H1 (cell line): ENCODE measurements around the gene TSPAN3. TPM values are rescaled to one million over a fixed set of nuclear protein-coding genes. Genes with fewer than 3 reads are reported as not detected.

ENCODE experiments used
- CTCF ChIA-PET: fragments of 300-600 bp; sonication (Branson Sonifier 250); formaldehyde crosslinking; loops from one replicate; lab custom pipeline; 2021; ENCODE audit not compliant: partially characterized antibody; lab: Charles Lee
- POLR2A ChIA-PET: fragments of 300-600 bp; sonication (Branson Sonifier 250); formaldehyde crosslinking; loops from one replicate; lab custom pipeline; 2021; ENCODE audit warnings: inconsistent platforms; ENCODE audit not compliant: partially characterized antibody; lab: Charles Lee
- DNase-seq, 2 experiments: peaks; one replicate each; pipeline versions ENCODE4 v3.0.0 to v3.0.0-alpha.2; 2010 to 2022; ENCODE audit warnings: low spot score in 2 of 2, low read depth in 1 of 2, mixed read lengths in 1 of 2
- FAIRE-seq: peaks from 2 replicates; lab custom pipeline; 2011; peaks lifted over from hg19 to GRCh38; lab: Jason Lieb, UNC
- H2AFZ ChIP-seq: 2 replicates; pipeline ENCODE4 v1.8.1; 2012; ENCODE audit warnings: low read length, inconsistent platforms
- H2AK5ac ChIP-seq: 2 replicates; pipeline ENCODE4 v1.6.1; 2013; ENCODE audit warnings: low read depth, low read length
- H2BK120ac ChIP-seq: replicated peaks from 2 replicates; pipeline ENCODE3; 2013; ENCODE audit warnings: low read depth, low read length, inconsistent platforms
- H2BK12ac ChIP-seq: 2 replicates; pipeline ENCODE4 v1.6.1; 2013; ENCODE audit warnings: low read depth, low read length
- H2BK15ac ChIP-seq: 2 replicates; pipeline ENCODE4 v1.6.1; 2013; ENCODE audit warnings: low read length
- H2BK20ac ChIP-seq: 2 replicates; pipeline ENCODE4 v1.6.1; 2013; ENCODE audit warnings: low read length
- H2BK5ac ChIP-seq: 2 replicates; pipeline ENCODE4 v1.6.1; 2013; ENCODE audit warnings: low read depth, low read length
- H3K14ac ChIP-seq: 2 replicates; pipeline ENCODE4 v1.6.1; 2013; ENCODE audit warnings: inconsistent platforms; ENCODE audit not compliant: insufficient read length
- H3K18ac ChIP-seq: 2 replicates; pipeline ENCODE4 v1.6.1; 2013; ENCODE audit warnings: low read length; ENCODE audit errors: extremely low read depth
- H3K23ac ChIP-seq: 2 replicates; pipeline ENCODE4 v1.6.1; 2013; ENCODE audit warnings: inconsistent platforms; ENCODE audit not compliant: insufficient read length
- H3K23me2 ChIP-seq: 2 replicates; pipeline ENCODE4 v1.6.1; 2013; ENCODE audit warnings: low read depth, low read length
- H3K27ac ChIP-seq: 2 replicates; pipeline ENCODE4 v1.6.1; 2011; ENCODE audit warnings: low read depth, low read length, inconsistent platforms
- H3K27me3 ChIP-seq, 4 experiments: replicated peaks in 1 of 4; 1 replicate in 1 of 4; 2 replicates in 3 of 4; pipeline versions ENCODE4 v1.6.1 to v1.8.1; 2011 to 2013; ENCODE audit warnings: low read length in 3 of 4, mild to moderate bottlenecking in 3 of 4, inconsistent platforms in 2 of 4, mixed read lengths in 2 of 4, moderate library complexity in 1 of 4; ENCODE audit not compliant: control insufficient read depth in 3 of 4, insufficient read depth in 3 of 4; ENCODE audit errors: extremely low read depth in 1 of 4
- H3K36me3 ChIP-seq, 4 experiments: 2 replicates each; pipeline versions ENCODE4 v1.6.1 to v1.8.1; 2011 to 2013; ENCODE audit warnings: mild to moderate bottlenecking in 4 of 4, low read length in 3 of 4, moderate library complexity in 2 of 4, control low read depth in 1 of 4, inconsistent platforms in 1 of 4; ENCODE audit not compliant: insufficient read depth in 4 of 4, control insufficient read depth in 2 of 4
- H3K4ac ChIP-seq: replicated peaks from 2 replicates; pipeline ENCODE3; 2013; ENCODE audit warnings: low read length, low read depth, mixed read lengths, inconsistent platforms; ENCODE audit not compliant: insufficient read length
- H3K4me1 ChIP-seq, 4 experiments: replicated peaks in 1 of 4; 1 replicate in 1 of 4; 2 replicates in 3 of 4; pipeline versions ENCODE4 v1.6.1 to v1.8.1; 2011 to 2013; ENCODE audit warnings: low read length in 3 of 4, inconsistent platforms in 2 of 4, mixed read lengths in 1 of 4; ENCODE audit not compliant: insufficient read depth in 4 of 4, control insufficient read depth in 3 of 4
- H3K4me2 ChIP-seq, 2 experiments: 2 replicates each; pipeline versions ENCODE4 v1.6.1 to v1.8.1; 2011 to 2013; ENCODE audit warnings: low read depth in 2 of 2, low read length in 2 of 2, control low read depth in 1 of 2, inconsistent platforms in 1 of 2, mild to moderate bottlenecking in 1 of 2; ENCODE audit not compliant: insufficient read depth in 1 of 2
- H3K4me3 ChIP-seq, 4 experiments: fragments of 200-600, 300-600 bp in 1 of 4; sonication (generic), shearing (Covaris generic), sonication (Bioruptor Twin) in 1 of 4; 2 replicates each; pipeline versions ENCODE4 v1.5.1 to v1.8.1; 2011 to 2016; ENCODE audit warnings: low read length in 4 of 4, low read depth in 3 of 4, control low read depth in 2 of 4, inconsistent platforms in 2 of 4, mild to moderate bottlenecking in 2 of 4, mixed read lengths in 1 of 4, moderate library complexity in 1 of 4; ENCODE audit not compliant: insufficient read depth in 2 of 4; ENCODE audit errors: extremely low read depth in 1 of 4
- H3K56ac ChIP-seq: replicated peaks from 2 replicates; pipeline ENCODE3; 2013; ENCODE audit warnings: low read depth, mild to moderate bottlenecking, mixed read lengths, low read length, inconsistent platforms; ENCODE audit not compliant: insufficient read length
- H3K79me1 ChIP-seq: 2 replicates; pipeline ENCODE4 v1.6.1; 2013; ENCODE audit warnings: low read depth, low read length, control low read depth
- H3K79me2 ChIP-seq, 2 experiments: 2 replicates each; pipeline versions ENCODE4 v1.6.1 to v1.8.1; 2012 to 2013; ENCODE audit warnings: low read length in 2 of 2, mild to moderate bottlenecking in 2 of 2, inconsistent platforms in 1 of 2; ENCODE audit not compliant: insufficient read depth in 2 of 2, control insufficient read depth in 1 of 2
- H3K9ac ChIP-seq, 4 experiments: replicated peaks in 1 of 4; 1 replicate in 1 of 4; 2 replicates in 3 of 4; pipeline versions ENCODE4 v1.6.1 to v1.8.1; 2011 to 2013; ENCODE audit warnings: low read depth in 3 of 4, low read length in 3 of 4, control low read depth in 2 of 4, mild to moderate bottlenecking in 2 of 4, moderate library complexity in 2 of 4, inconsistent platforms in 1 of 4; ENCODE audit errors: extremely low read depth in 1 of 4
- H3K9me3 ChIP-seq, 2 experiments: 2 replicates each; pipeline versions ENCODE4 v1.6.1 to v1.8.1; 2012 to 2013; ENCODE audit warnings: mild to moderate bottlenecking in 2 of 2, moderate library complexity in 2 of 2, control low read depth in 1 of 2, inconsistent platforms in 1 of 2, low read depth in 1 of 2, low read length in 1 of 2, mixed read lengths in 1 of 2; ENCODE audit not compliant: insufficient read depth in 2 of 2
- H4K20me1 ChIP-seq, 2 experiments: replicated peaks in 1 of 2; 2 replicates each; pipeline versions ENCODE3 to v1.8.1; 2011 to 2013; ENCODE audit warnings: inconsistent platforms in 2 of 2, low read length in 2 of 2, mild to moderate bottlenecking in 1 of 2; ENCODE audit not compliant: insufficient read depth in 2 of 2, control insufficient read depth in 1 of 2
- H4K5ac ChIP-seq: 2 replicates; pipeline ENCODE4 v1.6.1; 2013; ENCODE audit warnings: low read length, low read depth, mixed read lengths, inconsistent platforms; ENCODE audit not compliant: insufficient read length
- H4K8ac ChIP-seq: 2 replicates; pipeline ENCODE4 v1.8.0; 2013; ENCODE audit warnings: mild to moderate bottlenecking, moderate library complexity, low read length, inconsistent platforms; ENCODE audit not compliant: insufficient read depth; ENCODE audit errors: extremely low read depth
- H4K91ac ChIP-seq: replicated peaks from 2 replicates; pipeline ENCODE3; 2013; ENCODE audit warnings: low read length, mixed read lengths, inconsistent platforms; ENCODE audit not compliant: insufficient read length
- RBBP5 ChIP-seq: IDR thresholded peaks from 2 replicates; pipeline ENCODE4 v1.7.1; 2012; ENCODE audit warnings: low read depth, mild to moderate bottlenecking, inconsistent platforms, low read length, moderate library complexity, borderline replicate concordance
- WGBS, 2 experiments: shearing (Covaris generic) in 1 of 2; methylation state at CpG; one replicate each; pipeline versions ENCODE4 v1.1.6 to v1.1.7; 2013 to 2015; ENCODE audit warnings: low lambda C conversion rate in 2 of 2, mixed read lengths in 2 of 2, inconsistent platforms in 1 of 2, low coverage in 1 of 2, missing lambda C conversion rate in 1 of 2; ENCODE audit not compliant: insufficient replicate concordance in 2 of 2, insufficient coverage in 1 of 2, insufficient read length in 1 of 2; ENCODE audit errors: extremely low coverage in 1 of 2, missing lambda C conversion rate in 1 of 2; 5-methylcytosine and 5-hydroxymethylcytosine counted together
- polyA plus RNA-seq, 7 experiments: library from polyadenylated mRNA; depleted of rRNA in 3 of 7; stranded (reverse) in 5 of 7; unstranded in 2 of 7; fragments of >200 nt in 5 of 7; fragments of 200-250 nt in 2 of 7; gene quantifications; 1 replicate in 5 of 7; 2 replicates in 1 of 7; 4 replicates in 1 of 7; pipeline versions ENCODE4 v1.2.1 to v1.2.3, GENCODE V29; 2011 to 2013; ENCODE audit warnings: missing spikeins in 2 of 7, mixed read lengths in 2 of 7
- total RNA-seq: library from RNA; stranded (reverse); fragmentation: NEBNext Ultra II Directional; extraction: Animal tissue kit (Norgen Biotek cat#: 25700); gene quantifications from 2 replicates; pipeline ENCODE4 v1.2.1, GENCODE V29; 2021

The TSPAN3 gene
- total and polyA plus RNA-seq, 2 of the 8 experiments (the other 6 are each of a cell fraction or from before 2014, with no cell fraction given), result 107 to 238 TPM

- no peak overlapping the region for H2BK5ac ChIP-seq
- H3K23ac ChIP-seq, result no peak overlapping the region
- no peak for FAIRE-seq
- H3K4me3 ChIP-seq, result no peak overlapping the region
- H4K20me1 ChIP-seq, result no peaks in the 10 kb centered on the region
- H3K79me2 ChIP-seq, result no peaks in the 10 kb centered on the region
- H4K91ac ChIP-seq, result no peak overlapping the region
- H3K9ac ChIP-seq, result no peak overlapping the region
- H3K56ac ChIP-seq, result no peak overlapping the region
- H3K23me2 ChIP-seq, result no peaks in the 10 kb centered on the region
- ChIA-PET POLR2A (no interaction called here), CTCF (interaction anchor here (0.9 to 10.8 kb wide), 8 partner anchors 9 to 448 kb away, joined by 3 to 101 read pairs (median 5); no protein-coding TSS in a partner anchor)
- H2BK15ac ChIP-seq, result no peak overlapping the region
- no peak overlapping the region for H2BK120ac ChIP-seq
- no peaks in the 10 kb centered on the region for H3K36me3 ChIP-seq
- no peak overlapping the region for H2AK5ac ChIP-seq
- H3K27me3 ChIP-seq, result no peaks in the 10 kb centered on the region
- DNase-seq, result no peak
- no peak overlapping the region for H2BK12ac ChIP-seq
- H3K9me3 ChIP-seq, result no peaks in the 10 kb centered on the region
- 0 out of 7 replicates have a peak, but pooled peaks cover 0 to 3% (median 0%) of the 10 kb centered on the region in 4 experiments for H3K4me1 ChIP-seq
- TF ChIP-seq RBBP5, result no peak
- H3K18ac ChIP-seq, result no peak overlapping the region
- H4K8ac ChIP-seq, result no peak overlapping the region
- no peak overlapping the region for H3K27ac ChIP-seq
- 81% methylated on average over 4 of the region's 4 CpGs; no CpG with 5 or more reads in 1 of the 2 experiments for WGBS, 2 experiments
- H3K79me1 ChIP-seq, result no peaks in the 10 kb centered on the region
- H3K4me2 ChIP-seq, result no peak overlapping the region
- no peak overlapping the region for H4K5ac ChIP-seq
- no peak overlapping the region for H3K4ac ChIP-seq
- no peak overlapping the region for H2AFZ ChIP-seq
- no peak overlapping the region for H3K14ac ChIP-seq
- H2BK20ac ChIP-seq, result no peak overlapping the region
Observed at GRCh38 chr15:77096138-77096537, 25.2 kb upstream of the TSPAN3 start.
